MM.1S (cell line): ENCODE measurements around the gene CARS2.

ENCODE experiments used
- DNase-seq: peaks from one replicate; pipeline ENCODE4 v3.0.0-alpha.2; 2015
- H2AFZ ChIP-seq: fragments of 300-600 bp; sonication (generic); 2 replicates; pipeline ENCODE4 v1.6.0; 2016; ENCODE audit warnings: antibody characterized with exemption, low read length
- H3F3A ChIP-seq: fragments of 300-600 bp; sonication (generic); 2 replicates; pipeline ENCODE4 v1.6.1; 2016; ENCODE audit warnings: mild to moderate bottlenecking, antibody characterized with exemption, low read length, moderate library complexity, mixed read lengths; ENCODE audit not compliant: insufficient read depth
- H3K27ac ChIP-seq: fragments of 300-600 bp; sonication (generic); 2 replicates; pipeline ENCODE4 v1.5.1; 2016; ENCODE audit warnings: mild to moderate bottlenecking, low read length
- H3K27me3 ChIP-seq: fragments of 300-600 bp; sonication (generic); replicated peaks from 2 replicates; pipeline ENCODE4 v1.6.0; 2016; ENCODE audit warnings: low read length; ENCODE audit not compliant: insufficient read depth
- H3K36me3 ChIP-seq: fragments of 300-600 bp; sonication (generic); replicated peaks from 2 replicates; pipeline ENCODE4 v1.6.1; 2016; ENCODE audit warnings: mild to moderate bottlenecking, low read length, mixed read lengths; ENCODE audit not compliant: insufficient read depth
- H3K4me1 ChIP-seq: fragments of 300-600 bp; sonication (generic); 2 replicates; pipeline ENCODE4 v1.6.1; 2016; ENCODE audit warnings: low read length, mixed read lengths
- H3K4me2 ChIP-seq: fragments of 300-600 bp; sonication (generic); 2 replicates; pipeline ENCODE4 v1.6.0; 2016; ENCODE audit warnings: low read depth, low read length
- H3K4me3 ChIP-seq: fragments of 300-600 bp; sonication (generic); 2 replicates; pipeline ENCODE4 v1.5.1; 2016; ENCODE audit warnings: low read length, mixed read lengths
- H3K79me2 ChIP-seq: fragments of 300-600 bp; sonication (generic); 2 replicates; pipeline ENCODE4 v1.6.1; 2016; ENCODE audit warnings: mixed run types, low read length, mixed read lengths
- H3K9ac ChIP-seq: fragments of 300-600 bp; sonication (generic); 2 replicates; pipeline ENCODE4 v1.6.1; 2016; ENCODE audit warnings: low read length, mixed read lengths
- H3K9me2 ChIP-seq: fragments of 300-600 bp; sonication (generic); replicated peaks from 2 replicates; pipeline ENCODE4 v1.6.1; 2016; ENCODE audit warnings: mild to moderate bottlenecking, low read length, mixed read lengths; ENCODE audit not compliant: insufficient read depth
- H3K9me3 ChIP-seq: fragments of 300-600 bp; sonication (generic); replicated peaks from 2 replicates; pipeline ENCODE4 v1.6.1; 2016; ENCODE audit warnings: mild to moderate bottlenecking, low read length, mixed read lengths; ENCODE audit not compliant: insufficient read depth
- H4K20me1 ChIP-seq: fragments of 300-600 bp; sonication (generic); 2 replicates; pipeline ENCODE4 v1.6.1; 2016; ENCODE audit warnings: mild to moderate bottlenecking, low read length, moderate library complexity, mixed read lengths; ENCODE audit not compliant: insufficient read depth
- EZH2 ChIP-seq: fragments of 300-600 bp; sonication (generic); optimal IDR thresholded peaks from 2 replicates; pipeline ENCODE3; 2017; ENCODE audit warnings: low read depth, mild to moderate bottlenecking, antibody characterized with exemption, low read length, mixed read lengths
- EZH2phosphoT487 ChIP-seq: fragments of 300-600 bp; sonication (generic); IDR thresholded peaks from 2 replicates; pipeline ENCODE4 v1.6.1; 2018; ENCODE audit warnings: antibody characterized with exemption, low read length
- TF ChIP-seq, protein P1 (sequence below): fragments of 300-600 bp; sonication (generic); IDR thresholded peaks from 2 replicates; pipeline ENCODE4 v1.5.1; 2016; ENCODE audit warnings: antibody characterized with exemption, low read length, mixed read lengths

Gene CARS2

DNA sequence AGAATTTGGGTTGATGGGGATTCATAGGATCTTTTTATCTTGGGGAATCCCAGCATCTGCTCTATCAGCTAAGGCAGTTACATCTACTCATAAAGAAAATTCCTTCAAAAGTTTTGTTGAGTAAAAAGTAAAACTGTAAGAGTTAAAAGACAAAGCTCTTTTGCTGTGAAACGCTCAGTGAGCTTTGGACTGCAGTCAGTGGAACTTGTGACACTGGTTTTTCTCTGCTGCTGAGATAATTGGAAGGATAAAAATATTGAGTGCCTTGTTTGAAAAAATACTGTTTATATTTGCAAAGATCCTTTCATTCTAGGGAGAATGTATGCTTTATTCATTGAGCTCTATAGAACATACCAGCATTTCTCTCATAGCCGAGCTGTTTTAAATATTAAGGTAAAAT lies 85.3 kb downstream of the CARS2 start:
- no peaks in the 10 kb centered on the region for H3F3A ChIP-seq
- no peaks in the 10 kb centered on the region for H3K9me2 ChIP-seq
- peaks cover 88% of the 10 kb centered on the region for H3K79me2 ChIP-seq
- no peak overlapping the region for H2AFZ ChIP-seq
- no peak overlapping the region for H3K27ac ChIP-seq
- H4K20me1 ChIP-seq: peaks cover 4% of the 10 kb centered on the region; the same call in 1 of the 2 replicates
- no peaks in the 10 kb centered on the region for H3K9me3 ChIP-seq
- no peak overlapping the region for H3K9ac ChIP-seq
- no peaks in the 10 kb centered on the region for H3K36me3 ChIP-seq
- H3K27me3 ChIP-seq: no peaks in the 10 kb centered on the region
- H3K4me2 ChIP-seq: no peak overlapping the region
- TF ChIP-seq, protein P1, sequence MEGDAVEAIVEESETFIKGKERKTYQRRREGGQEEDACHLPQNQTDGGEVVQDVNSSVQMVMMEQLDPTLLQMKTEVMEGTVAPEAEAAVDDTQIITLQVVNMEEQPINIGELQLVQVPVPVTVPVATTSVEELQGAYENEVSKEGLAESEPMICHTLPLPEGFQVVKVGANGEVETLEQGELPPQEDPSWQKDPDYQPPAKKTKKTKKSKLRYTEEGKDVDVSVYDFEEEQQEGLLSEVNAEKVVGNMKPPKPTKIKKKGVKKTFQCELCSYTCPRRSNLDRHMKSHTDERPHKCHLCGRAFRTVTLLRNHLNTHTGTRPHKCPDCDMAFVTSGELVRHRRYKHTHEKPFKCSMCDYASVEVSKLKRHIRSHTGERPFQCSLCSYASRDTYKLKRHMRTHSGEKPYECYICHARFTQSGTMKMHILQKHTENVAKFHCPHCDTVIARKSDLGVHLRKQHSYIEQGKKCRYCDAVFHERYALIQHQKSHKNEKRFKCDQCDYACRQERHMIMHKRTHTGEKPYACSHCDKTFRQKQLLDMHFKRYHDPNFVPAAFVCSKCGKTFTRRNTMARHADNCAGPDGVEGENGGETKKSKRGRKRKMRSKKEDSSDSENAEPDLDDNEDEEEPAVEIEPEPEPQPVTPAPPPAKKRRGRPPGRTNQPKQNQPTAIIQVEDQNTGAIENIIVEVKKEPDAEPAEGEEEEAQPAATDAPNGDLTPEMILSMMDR: no peak
- TF ChIP-seq EZH2phosphoT487: no peak
- no peak for TF ChIP-seq EZH2
- DNase-seq: no peak
- 0 out of 2 replicates have a peak, but pooled peaks cover 8% of the 10 kb centered on the region for H3K4me1 ChIP-seq
- H3K4me3 ChIP-seq: no peak overlapping the region

DNA sequence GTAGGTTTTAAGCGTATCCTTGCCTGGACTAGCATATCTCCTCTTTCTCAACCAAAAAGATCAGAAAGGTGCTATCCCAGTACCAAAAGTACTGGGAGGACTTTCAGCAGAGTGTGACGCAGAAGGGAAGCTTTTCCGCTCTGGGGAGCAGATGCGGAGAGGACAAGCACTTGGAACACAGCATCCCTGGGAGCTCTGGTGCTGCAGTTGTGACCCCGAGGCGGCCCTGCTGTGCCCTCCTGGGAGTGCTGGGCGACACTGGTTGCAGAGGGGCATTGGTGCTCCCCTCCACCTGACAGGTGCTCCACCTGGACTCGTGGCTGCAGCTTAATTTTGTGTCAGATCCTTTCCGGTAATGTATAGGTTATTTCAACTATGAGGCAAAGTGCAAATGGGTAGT lies 87.1 kb downstream of the CARS2 start:
- H4K20me1 ChIP-seq: peaks cover 4% of the 10 kb centered on the region; the same call in 1 of the 2 replicates
- TF ChIP-seq EZH2phosphoT487: no peak
- TF ChIP-seq, protein P1: no peak
- no peak for TF ChIP-seq EZH2
- no peaks in the 10 kb centered on the region for H3K36me3 ChIP-seq
- H3K4me1 ChIP-seq: 0 out of 2 replicates have a peak, but pooled peaks cover 8% of the 10 kb centered on the region
- no peaks in the 10 kb centered on the region for H3F3A ChIP-seq
- H3K4me3 ChIP-seq: no peak overlapping the region
- no peak for DNase-seq
- H3K79me2 ChIP-seq: peaks cover 78% of the 10 kb centered on the region
- no peaks in the 10 kb centered on the region for H3K9me3 ChIP-seq
- H3K27me3 ChIP-seq: no peaks in the 10 kb centered on the region
- H2AFZ ChIP-seq: no peak overlapping the region
- H3K27ac ChIP-seq: no peak overlapping the region
- H3K9ac ChIP-seq: no peak overlapping the region
- no peaks in the 10 kb centered on the region for H3K9me2 ChIP-seq
- H3K4me2 ChIP-seq: no peak overlapping the region

DNA sequence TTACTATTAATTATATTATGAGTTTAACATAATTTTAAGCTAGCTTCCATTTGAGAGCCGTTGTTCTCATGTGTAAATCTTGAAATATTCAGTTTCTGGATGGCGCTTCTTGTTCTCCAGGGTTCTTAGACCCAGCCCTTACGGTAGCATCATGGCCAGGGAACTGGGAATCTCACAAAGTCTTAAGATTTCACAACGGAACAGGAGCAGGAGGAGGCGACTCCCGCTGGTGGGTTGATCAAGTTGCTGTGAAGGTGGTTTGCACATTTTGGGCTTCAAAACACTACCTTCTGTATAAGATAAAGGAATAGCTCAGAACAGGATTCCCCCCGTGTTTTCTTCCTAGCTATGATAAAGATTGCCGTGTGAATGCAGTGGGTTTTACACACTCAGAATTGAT lies 87.7 kb downstream of the CARS2 start:
- H3F3A ChIP-seq: no peaks in the 10 kb centered on the region
- H3K9ac ChIP-seq: no peak overlapping the region
- H3K36me3 ChIP-seq: no peaks in the 10 kb centered on the region
- no peak overlapping the region for H2AFZ ChIP-seq
- no peaks in the 10 kb centered on the region for H3K27me3 ChIP-seq
- H3K9me3 ChIP-seq: no peaks in the 10 kb centered on the region
- H3K27ac ChIP-seq: no peak overlapping the region
- peaks cover 4% of the 10 kb centered on the region; the same call in 1 of the 2 replicates for H4K20me1 ChIP-seq
- no peak overlapping the region for H3K4me3 ChIP-seq
- no peak overlapping the region for H3K4me2 ChIP-seq
- no peaks in the 10 kb centered on the region for H3K9me2 ChIP-seq
- TF ChIP-seq EZH2phosphoT487: no peak
- no peak for TF ChIP-seq EZH2
- TF ChIP-seq, protein P1: no peak
- no peak for DNase-seq
- H3K79me2 ChIP-seq: peaks cover 74% of the 10 kb centered on the region
- H3K4me1 ChIP-seq: 0 out of 2 replicates have a peak, but pooled peaks cover 8% of the 10 kb centered on the region
